NCI-H1092 treated with DMSO at 0.1 percent for 48 hours (cell line): ENCODE measurements around the gene LAMC3.

ENCODE experiments used
- DNase-seq: peaks from one replicate; lab custom pipeline; 2025; lab: John Stamatoyannopoulos, UW

LAMC3 gene

GRCh38 chr9:131011274-131012022, 2.5 kb downstream of the LAMC3 start:
- no peak for DNase-seq

- no peak for DNase-seq
Observed at GRCh38 chr9:131012023-131012334, 3.0 kb downstream of the LAMC3 start.

- no peak for DNase-seq
Observed at GRCh38 chr9:131012396-131012917, 3.5 kb downstream of the LAMC3 start.

- no peak for DNase-seq
Observed at GRCh38 chr9:131013015-131013755, 4.2 kb downstream of the LAMC3 start.

GRCh38 chr9:131013771-131014676, 5.0 kb downstream of the LAMC3 start:
- no peak for DNase-seq

- DNase-seq = no peak
Observed at GRCh38 chr9:131015112-131015511, 6.1 kb downstream of the LAMC3 start.

GRCh38 chr9:131015876-131016397, 7.0 kb downstream of the LAMC3 start:
- no peak for DNase-seq

GRCh38 chr9:131017067-131017466, 8.1 kb downstream of the LAMC3 start:
- DNase-seq = no peak

- no peak for DNase-seq
Observed at GRCh38 chr9:131018621-131019020, 9.6 kb downstream of the LAMC3 start.

- DNase-seq = no peak
Observed at GRCh38 chr9:131019388-131020239, 10.6 kb downstream of the LAMC3 start.

GRCh38 chr9:131020388-131020787, 11.4 kb downstream of the LAMC3 start:
- DNase-seq = no peak

- no peak for DNase-seq
Observed at GRCh38 chr9:131020862-131021261, 11.9 kb downstream of the LAMC3 start.

- no peak for DNase-seq
Observed at GRCh38 chr9:131021785-131022184, 12.8 kb downstream of the LAMC3 start.

- DNase-seq = no peak
Observed at GRCh38 chr9:131024978-131025868, 16.2 kb downstream of the LAMC3 start.

- DNase-seq = no peak
Observed at GRCh38 chr9:131025953-131026858, 17.2 kb downstream of the LAMC3 start.

- DNase-seq = no peak
Observed at GRCh38 chr9:131027048-131027871, 18.3 kb downstream of the LAMC3 start.

GRCh38 chr9:131027872-131028179, 18.9 kb downstream of the LAMC3 start:
- no peak for DNase-seq

GRCh38 chr9:131028221-131028884, 19.4 kb downstream of the LAMC3 start:
- DNase-seq = no peak
